Left ventricle myocardium superior (tissue), 1 donor: ENCODE data around the gene TBC1D16. TPM values are rescaled to one million over a fixed set of nuclear protein-coding genes. Genes with fewer than 3 reads are reported as not detected.
A peak's percentile ranks its signal among the peaks of the same experiment; 100 is the strongest.

ENCODE experiments used
- ATAC-seq: fragments of 200-7000 bp; cut with Tn5 transposase; one replicate; pipeline ENCODE4 v1.9.1; 2020; ENCODE audit warnings: mild to moderate bottlenecking, moderate library complexity
- DNase-seq: peaks from one replicate; pipeline ENCODE4 v3.0.0-alpha.2; 2020
- intact Hi-C: fragments of 100-400 bp; cut with micrococcal nuclease; formaldehyde crosslinking; loops from one replicate; pipeline ENCODE4 v1.11.0; 2022
- total RNA-seq: library from RNA; stranded (reverse); fragmentation: NEBNext Ultra II Directional; extraction: Animal tissue kit (Norgen Biotek cat#: 25700); gene quantifications from one replicate; pipeline ENCODE4 v1.2.1, GENCODE V29; 2021
- donor health status: DM: no; HTN: yes; CAD: no; lungs with severe emphysema.

The TBC1D16 gene
- total RNA-seq, 1 donor from 2014 or later: 13.1 TPM

DNA sequence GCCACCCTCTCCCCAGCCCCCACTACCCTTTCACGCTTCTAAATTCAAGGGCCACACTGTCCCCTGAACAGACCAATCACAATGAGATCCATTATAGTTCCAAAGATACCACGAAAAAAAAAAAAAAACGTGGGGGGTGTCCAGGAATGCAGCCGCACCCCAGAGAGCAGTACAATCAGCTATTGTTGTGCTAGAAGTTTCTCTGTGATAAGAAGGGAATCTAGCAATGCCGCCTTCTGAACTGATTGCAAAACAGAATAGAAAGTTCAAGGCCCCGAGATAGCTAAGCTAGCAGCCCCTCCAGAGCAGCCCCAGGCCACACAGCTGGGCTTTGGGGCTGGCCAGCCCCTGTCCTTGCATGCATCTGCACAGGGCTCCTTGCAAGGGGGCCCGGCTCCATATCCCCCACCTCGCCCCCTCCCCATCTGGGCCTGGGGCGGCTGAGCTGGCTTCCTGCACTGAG is 109.5 kb downstream of the TBC1D16 start:
- intact Hi-C loops: no loop called here
- ATAC-seq: no peak
- no peak for DNase-seq

DNA sequence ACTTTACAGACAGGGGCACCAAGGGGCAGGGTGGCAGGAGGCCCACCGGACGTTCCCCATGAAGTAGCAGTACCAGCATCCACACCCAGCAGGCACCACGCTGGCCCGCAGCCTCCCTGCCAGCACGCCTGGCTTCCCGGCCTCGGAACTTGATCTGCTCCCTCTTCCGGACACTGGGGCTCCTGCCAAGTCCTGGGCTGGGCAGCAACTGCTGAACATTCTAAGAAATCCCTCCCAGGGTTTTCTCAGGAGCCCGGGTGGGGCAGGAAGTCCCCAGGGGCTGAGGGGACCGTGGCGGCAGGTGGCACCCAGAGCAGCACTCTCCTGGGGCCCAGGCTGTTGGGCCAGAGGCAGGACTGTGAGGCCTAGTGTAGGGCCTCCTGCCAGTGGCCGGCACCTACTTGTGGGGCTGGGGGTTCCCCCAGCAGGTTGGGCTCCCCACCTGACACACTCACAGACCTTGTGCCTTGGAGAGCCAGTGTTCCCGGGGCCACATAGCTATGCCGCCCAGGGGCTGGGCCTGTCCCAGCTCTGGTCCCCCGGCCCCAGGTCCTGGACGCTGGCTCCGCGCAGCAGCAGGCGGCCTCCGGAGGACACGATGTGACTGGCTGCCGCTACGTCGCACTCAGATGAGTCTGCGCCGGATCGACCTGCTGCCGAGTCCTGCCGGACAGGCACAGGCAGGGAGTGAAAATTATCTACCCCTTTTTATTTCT is 110.3 kb downstream of the TBC1D16 start:
- peak; percentile 80 for ATAC-seq
- intact Hi-C loops: no loop called here
- DNase-seq: peak; percentile 75

DNA sequence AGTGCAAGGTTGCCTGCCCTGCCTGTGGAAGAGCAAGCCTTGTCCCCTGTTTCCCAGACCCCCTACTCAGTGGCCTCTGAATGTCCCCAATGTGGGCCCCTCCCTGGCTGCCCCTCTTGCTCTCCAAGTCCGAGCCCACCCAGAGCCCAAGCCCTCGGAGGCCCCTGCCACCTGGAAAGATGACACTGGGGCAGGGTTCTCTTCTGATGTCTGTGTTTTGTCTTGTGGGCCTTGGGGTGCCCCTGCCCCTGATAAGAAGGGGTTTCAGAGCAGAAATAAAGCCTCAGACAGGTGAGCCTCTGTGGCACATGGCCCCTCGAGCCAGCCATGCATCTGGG is 111.1 kb downstream of the TBC1D16 start:
- ATAC-seq (no peak), DNase-seq (no peak)
- intact Hi-C loops: no loop called here

DNA sequence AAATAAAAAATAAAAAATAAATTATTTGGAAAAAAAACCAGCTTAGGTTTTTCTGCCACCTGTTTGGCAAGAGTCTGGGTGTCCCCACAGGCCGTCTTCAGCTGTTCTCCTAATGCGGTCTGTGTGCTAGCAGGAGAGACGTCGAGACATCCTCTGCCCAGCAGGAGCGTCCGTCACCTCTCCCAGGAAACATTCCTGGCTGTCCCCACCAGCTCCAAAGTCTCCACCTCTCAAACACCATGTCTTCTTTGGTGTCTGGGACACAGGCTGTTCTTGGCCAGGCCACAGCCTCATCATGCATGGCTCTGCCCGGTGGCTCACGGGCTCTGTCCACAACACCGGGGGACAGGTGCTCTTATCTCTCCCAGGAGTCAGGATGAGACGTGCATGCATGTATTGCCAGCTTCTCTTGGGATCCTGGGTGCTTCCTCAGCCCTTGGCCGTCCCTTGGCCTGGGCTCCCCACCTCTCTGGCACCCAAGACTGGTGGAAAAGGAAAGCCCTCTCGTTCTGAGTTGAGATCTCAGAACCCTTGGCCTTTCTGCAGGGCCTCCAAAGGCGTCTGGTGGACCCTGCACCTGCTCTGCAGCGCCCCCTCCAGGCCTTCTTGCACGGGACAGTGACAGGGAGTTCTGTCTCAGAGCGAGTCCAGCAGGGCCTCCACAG is 111.6 kb downstream of the TBC1D16 start:
- intact Hi-C loops: no loop called here
- ATAC-seq: no peak

DNA sequence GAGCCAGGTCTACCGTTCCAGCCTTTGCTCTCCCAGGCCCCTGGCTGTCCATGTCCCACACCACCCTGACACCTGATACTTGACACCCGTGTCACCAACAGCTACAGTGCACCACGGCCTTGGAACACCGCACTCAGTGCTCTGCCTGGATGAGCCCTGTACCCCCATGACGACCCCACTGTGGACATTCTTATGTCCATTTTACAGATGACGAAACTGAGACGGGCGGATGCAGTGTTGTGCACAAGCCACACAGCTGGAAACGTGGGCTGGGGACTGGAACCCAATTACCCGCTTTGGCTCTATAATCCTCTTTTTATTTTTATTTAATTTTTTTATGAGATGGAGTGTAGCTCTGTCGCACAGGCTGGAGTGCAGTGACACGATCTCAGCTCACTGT is 112.9 kb downstream of the TBC1D16 start:
- DNase-seq (no peak), ATAC-seq (no peak)
- intact Hi-C loops: no loop called here

More for the DNA sequence above, 111.6 kb downstream of the TBC1D16 start:
- no peak for DNase-seq

DNA sequence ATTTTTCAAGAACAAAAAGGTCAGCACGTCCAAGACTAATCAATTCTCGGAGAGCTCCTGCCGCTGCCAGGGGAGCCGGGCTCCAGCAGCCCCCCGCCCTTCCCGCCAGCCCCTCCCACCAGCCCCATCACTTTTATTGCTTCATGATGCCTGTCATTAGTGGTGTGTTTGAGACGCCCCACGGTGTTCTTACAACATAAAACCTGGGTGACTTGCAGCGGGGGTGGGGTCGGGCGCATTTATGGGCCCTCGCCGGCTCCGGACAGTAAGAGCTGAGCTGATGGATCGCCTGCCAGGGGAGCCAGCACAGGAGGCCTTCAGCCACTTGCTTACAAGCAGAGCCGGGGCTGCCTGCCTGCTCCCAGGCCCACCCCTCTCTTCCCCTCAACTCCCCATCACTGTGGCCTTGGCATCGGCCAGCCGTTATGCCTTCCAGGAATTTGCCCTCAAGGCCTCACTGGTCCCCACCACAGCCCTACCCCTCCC is 113.5 kb downstream of the TBC1D16 start:
- no peak for DNase-seq
- ATAC-seq: no peak
- intact Hi-C loops: no loop called here

DNA sequence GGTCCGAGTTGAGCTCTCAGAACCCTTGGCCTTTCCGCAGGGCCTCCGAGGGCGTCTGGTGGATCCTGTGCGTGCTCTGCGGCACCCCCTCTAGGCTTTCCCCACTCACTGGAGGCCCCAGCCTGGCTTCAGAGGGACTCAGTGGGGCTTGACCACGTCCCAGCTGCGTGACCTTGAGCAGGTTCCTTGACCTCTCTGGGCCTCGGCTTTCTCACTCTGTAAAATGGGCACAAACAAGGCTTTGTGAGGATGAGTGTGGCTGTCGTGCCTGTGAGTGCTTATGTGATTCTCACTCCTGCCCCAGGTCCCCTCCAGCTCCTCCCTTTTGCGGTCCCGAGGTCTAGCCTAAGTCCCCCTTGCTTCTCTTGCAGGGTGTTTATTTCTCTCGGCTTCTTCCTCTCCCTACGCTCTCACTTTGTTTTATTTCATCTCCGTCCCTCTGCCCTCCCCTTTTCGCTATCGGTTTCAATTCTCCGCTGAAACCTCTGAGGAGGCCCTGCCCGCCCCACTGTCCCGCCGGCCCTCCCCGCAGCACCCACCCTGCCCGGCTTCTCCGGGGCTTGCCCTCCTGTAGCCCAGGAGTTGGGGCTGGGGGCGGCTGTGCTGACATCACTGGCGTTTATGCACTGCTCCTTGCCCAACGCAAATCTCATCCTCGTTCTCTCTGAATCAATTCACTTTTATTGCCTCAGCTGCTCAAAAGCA is 114.1 kb downstream of the TBC1D16 start:
- DNase-seq (peak; percentile 20), ATAC-seq (no peak)
- intact Hi-C loops: no loop called here

DNA sequence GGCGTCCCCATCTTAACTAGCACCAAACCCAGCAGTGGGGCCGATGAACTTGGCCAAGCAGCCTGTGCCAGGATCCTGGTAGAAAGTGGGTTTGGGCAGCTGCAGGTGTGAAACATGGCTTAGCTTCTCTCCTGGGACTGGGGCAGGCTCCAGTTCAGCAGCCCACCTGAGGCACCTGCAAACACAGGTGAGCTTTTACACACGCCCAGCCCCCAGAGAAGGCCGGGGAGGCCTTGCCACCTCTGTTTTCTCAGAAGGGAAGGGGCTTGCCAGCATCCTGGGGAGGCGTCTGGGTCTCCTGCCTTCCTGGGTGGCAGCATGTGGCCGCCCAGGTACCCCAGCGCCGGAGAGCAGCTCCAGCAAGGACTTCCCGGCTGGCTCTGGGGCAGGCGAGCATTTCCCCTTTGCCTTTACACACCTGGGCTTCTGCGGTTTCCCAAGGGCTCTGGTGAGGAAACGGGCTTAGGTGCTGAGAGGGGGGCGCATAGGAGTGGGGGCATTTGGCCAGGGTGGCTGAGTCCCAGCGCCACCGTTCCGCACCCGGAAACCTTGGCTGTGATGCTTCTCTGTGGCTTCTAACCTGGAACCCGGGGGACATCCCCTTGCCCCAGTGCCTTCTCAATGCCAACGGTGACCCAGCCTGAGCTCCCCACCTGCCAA is 114.8 kb downstream of the TBC1D16 start:
- DNase-seq (peak; percentile 11), ATAC-seq (no peak)
- intact Hi-C loops: no loop called here

DNA sequence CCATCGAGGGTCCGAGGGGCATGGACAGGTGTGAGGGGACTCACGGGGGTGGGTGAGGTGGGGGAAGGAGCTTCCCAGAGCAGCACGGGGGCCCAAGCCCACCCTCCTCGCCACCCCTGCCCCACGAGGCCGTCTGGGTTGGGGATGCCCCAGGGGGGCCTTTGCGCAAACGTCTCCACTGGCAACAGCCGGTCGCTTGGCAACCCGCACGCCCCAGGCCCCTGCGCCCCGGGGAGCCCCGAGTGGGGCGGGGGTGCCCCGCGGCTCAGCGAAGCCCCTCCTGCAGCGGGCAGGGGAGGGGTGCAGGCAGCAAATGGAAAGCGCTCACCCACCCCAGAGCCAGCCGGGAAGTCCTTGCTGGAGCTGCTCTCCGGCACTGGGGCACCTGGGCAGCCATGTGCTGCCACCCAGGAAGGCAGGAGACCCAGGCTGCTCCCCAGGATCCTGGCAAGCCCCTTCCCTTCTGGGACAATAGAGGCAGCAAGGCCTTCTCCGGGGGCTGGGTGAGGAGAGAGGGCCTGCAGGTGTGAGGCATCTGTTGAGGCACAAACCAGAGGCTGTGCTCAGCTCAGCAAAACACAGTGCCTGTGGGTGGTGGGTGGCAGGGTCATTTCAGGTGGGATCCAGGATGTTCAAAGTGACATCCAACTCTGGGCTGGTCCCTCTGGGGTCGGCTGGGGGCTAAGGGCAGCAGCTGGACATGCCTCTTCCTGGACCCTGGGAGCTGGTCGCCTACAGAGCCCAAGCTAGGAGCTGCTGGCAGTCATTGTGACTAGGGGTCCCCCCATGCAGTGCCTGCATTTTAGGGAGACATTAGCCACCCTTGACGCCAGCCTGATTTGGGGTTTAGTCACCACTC is 115.6 kb downstream of the TBC1D16 start:
- ATAC-seq (no peak), DNase-seq (no peak)
- intact Hi-C loops: loop anchor here (10.0 kb wide), 1 partner anchor 65 kb away; no protein-coding TSS in a partner anchor

DNA sequence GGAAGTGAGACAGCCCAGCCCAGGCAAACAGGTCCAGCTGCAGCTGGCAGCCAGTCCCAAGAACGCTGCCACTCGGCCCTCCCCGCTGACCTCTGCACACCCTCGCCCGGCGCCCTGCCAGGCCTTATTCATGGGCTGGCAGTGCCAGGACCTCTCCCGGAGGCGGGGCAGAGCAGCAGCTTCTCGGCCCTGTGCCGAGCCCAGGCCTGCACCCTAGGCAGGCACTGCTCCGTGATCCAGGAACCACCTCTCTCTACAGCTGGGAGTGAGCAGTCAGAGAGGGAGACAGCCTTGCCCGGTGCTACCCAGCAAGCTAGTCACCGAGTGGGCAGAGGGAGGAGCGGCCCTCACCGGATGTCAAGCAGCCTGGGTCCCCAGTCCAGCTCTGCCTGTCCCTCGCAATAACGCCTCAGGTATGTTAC is 116.5 kb downstream of the TBC1D16 start:
- peak; percentile 96 for DNase-seq
- peak; percentile 93 for ATAC-seq
- intact Hi-C loops: loop anchor here (10.0 kb wide), 1 partner anchor 64 kb away; no protein-coding TSS in a partner anchor

DNA sequence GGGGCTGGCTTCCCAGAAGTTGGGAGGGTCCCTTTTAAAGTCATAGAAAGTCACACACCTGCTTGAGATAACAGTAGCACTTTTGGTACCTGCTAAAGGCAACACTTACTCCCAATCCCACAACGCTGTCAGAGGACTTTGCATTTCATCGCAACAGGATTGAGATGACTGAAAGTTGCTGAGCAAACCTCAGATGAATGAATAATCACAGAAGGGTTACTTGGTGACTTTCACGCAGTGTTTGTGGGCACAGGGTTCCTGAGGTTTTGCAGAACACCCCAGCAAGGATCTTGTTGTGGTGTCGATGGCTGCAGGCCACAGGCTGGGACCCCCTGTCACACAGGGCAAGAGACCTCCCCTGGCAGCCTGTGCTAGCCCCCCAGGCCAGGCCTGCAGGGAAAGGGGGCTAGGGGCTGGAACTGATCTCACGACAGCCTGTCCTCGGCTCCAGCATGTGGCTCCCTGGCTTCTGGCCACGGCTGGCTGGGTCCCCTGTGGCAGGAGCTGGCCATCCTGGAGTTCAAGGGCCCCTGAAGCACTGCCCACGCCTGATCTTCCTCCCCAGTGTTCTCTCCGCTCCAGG is 117.0 kb downstream of the TBC1D16 start:
- ATAC-seq (no peak), DNase-seq (no peak)
- intact Hi-C loops: loop anchor here (10.0 kb wide), 1 partner anchor 64 kb away; no protein-coding TSS in a partner anchor

DNA sequence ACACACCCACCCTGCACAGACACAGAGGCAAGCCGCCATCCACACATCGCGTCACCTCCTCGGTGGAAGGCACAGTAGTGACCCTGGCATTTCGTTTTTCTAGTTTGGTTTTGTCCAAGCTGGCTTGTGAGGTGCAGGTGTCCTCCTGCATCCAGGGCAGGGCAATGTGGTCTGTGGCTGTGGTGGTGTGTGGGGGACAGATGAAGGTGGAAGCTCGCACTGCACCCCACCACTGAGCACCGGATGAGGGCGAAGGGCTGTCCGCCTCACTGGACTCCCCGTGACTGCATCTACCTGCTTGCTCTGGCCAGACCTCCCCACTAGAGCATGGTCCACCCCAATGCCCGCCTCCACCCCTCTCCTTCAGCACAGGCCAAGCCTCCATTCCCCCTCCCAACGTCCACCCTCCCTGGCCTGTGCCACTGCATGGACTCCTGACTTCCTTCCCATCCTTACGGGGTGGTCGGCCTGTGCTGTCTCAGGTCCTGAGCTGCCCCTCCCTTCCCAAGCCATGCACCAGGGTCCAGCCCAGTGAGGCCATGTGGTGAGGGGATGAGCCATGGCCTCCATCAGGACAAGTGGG is 117.7 kb downstream of the TBC1D16 start:
- no peak for DNase-seq
- intact Hi-C loops: loop anchor here (10.0 kb wide), 1 partner anchor 63 kb away; no protein-coding TSS in a partner anchor
- ATAC-seq: no peak

DNA sequence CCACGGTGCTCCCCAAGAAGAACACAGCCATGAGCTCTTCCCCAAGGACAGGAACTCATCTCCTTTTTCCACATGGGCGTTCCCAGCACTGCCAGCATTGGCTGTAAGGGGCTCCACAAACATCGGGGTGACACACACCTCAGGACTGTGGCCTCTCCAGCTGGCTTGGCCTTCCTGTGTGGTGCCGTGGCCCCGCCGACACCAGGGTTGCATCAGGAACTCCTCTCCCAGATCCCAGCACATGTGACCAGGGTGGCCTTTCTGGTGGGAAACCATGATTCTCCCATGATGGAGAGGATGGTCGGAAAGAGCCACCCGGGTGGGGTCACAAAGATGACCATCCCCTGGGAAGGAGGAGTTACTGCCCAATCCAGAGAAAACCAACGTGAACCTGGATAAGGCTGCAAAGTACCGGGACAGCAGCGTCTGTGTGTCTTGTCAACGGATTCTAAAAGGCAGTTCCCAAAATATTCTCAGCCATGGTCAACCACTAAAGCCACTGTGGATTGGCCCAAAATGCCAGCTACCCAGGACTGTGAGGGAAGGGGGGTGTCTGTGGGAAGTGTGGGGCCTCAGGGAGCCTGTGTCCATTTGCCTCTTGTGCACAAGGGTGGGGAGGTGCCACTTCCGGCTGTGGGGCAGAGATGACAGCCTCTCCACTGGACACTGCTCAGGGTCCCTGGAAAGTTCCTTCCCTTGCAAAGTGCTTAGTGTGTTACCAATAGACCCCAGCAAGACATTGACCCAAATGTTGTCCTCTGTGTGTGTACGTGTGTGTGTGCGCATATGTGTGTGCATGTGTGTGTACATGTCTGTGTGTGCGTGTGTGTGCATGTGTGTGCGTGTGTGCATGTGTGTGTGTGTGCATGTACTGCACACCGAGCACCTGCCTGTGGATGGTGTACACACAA is 118.4 kb downstream of the TBC1D16 start:
- DNase-seq: no peak
- intact Hi-C loops: loop anchor here (10.0 kb wide), 1 partner anchor 62 kb away; no protein-coding TSS in a partner anchor
- ATAC-seq: no peak

DNA sequence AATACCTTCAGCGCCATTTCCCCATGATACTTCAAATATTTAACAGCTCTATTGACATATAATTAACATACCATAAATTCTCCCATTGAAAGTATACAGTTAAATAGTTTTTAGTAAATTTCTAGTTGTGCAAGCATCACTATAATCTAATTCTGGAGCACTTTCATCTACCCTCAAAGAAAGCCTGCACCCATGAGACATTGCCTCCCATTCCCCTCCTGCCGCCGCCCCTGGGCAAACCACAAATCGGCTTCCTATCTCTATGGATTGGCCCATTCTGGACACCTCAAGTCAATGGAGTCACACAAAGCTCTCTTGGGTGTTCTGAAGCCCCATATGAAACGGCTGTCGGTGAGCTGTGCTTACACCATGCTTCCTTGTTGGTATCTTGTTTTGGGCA is 119.2 kb downstream of the TBC1D16 start:
- no peak for DNase-seq
- intact Hi-C loops: loop anchor here (10.0 kb wide), 1 partner anchor 62 kb away; no protein-coding TSS in a partner anchor
- ATAC-seq: no peak

DNA sequence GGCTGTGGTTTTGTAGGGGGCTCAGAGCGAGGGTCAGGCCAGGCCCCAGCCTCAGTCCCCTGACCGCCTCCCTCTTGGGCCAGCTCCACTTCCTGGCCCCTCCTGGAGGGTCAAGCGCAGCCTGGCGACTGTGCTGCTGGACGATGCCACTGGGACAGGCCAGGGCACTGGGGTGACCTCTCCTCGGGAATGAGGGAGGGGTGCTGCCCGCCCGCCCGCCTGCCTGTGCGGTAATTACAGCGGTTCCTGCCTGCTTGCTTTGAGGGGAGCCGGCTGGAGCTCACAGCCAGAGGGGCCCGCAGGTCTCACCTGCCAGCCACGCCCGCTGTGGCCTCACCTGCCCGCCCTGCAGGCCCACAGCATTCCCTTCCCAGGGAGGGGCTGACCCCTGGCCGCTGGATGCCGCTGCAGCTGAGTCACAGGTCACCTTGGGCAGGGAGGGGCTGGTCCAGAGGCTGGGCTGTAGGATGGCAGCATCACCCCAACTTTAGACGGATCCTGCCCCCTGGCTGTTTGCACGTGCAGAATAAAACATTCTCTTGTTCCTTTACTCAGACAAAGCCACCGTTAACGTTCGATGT is 119.7 kb downstream of the TBC1D16 start:
- intact Hi-C loops: loop anchor here (10.0 kb wide), 1 partner anchor 61 kb away; no protein-coding TSS in a partner anchor
- DNase-seq (no peak), ATAC-seq (peak; percentile 24)
